Testis (tissue), 2 donors: ENCODE results near the gene ARL4D.

Source experiments
- CTCF ChIP-seq, 3 experiments: fragments of 450-650 bp in 2 of 3; fragments of 200-600 bp in 1 of 3; sonication (generic) in 1 of 3; IDR thresholded peaks; one replicate each; pipeline ENCODE4 v1.5.1; 2016 to 2019; ENCODE audit warnings: antibody characterized with exemption in 3 of 3, mild to moderate bottlenecking in 2 of 3, moderate library complexity in 1 of 3
- POLR2A ChIP-seq: fragments of 450-650 bp; IDR thresholded peaks from one replicate; pipeline ENCODE4 v1.6.1; 2017; ENCODE audit warnings: antibody characterized with exemption, mild to moderate bottlenecking, moderate library complexity

DNA sequence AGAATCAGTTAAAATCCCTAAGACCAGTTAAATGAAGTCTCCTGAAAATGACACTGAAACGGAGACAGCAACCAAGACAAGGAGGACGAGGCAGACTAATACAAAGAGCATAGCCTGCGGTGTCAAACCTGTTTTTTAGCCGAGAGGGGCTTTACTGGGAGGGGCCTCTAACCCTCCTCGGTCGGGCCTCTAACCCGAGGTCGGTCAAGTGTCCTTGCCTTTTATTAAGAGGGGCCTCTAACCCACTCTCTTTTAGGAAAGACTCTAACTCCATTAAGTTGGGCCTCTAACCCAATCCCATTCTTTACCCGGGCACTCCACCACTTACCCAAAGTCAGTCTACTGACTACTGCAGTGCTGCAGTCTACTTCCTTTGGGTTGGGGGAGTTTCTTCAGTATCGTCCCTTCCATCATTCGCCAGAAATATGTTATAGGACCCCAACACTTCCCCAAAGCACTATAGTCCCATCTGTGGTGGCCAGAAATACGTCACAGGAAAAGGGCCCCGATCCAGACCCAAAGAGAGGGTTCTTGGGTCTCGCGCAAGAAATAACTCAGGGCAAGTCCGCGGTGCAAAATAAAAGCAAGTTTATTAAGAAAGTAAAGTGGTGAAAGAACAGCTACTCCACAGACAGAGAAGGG, 39.2 kb upstream of the ARL4D start:
- no peak for TF ChIP-seq CTCF (IDR thresholded peaks at IDR 0.05)
- no peak for TF ChIP-seq POLR2A
